Brain microvascular endothelial cell (primary cell): ENCODE results near the gene ALS2CL.

Source experiments
- DNase-seq: peaks from one replicate; pipeline ENCODE4 v3.0.0-alpha.2; 2020
- H3K27ac ChIP-seq: fragments of 250-450 bp; sonication (Bioruptor Pico); 2 replicates; pipeline ENCODE4 v1.5.1; 2020; ENCODE audit warnings: mild to moderate bottlenecking, moderate library complexity
- H3K27me3 ChIP-seq: fragments of 250-450 bp; sonication (Bioruptor Pico); replicated peaks from 2 replicates; pipeline ENCODE4 v1.5.1; 2020; ENCODE audit warnings: mild to moderate bottlenecking
- H3K36me3 ChIP-seq: fragments of 250-450 bp; sonication (Bioruptor Pico); replicated peaks from 2 replicates; pipeline ENCODE4 v1.5.1; 2020; ENCODE audit warnings: mild to moderate bottlenecking
- H3K4me3 ChIP-seq: 2 replicates; pipeline ENCODE4 v1.5.1; 2011; ENCODE audit warnings: low read depth, mild to moderate bottlenecking, control low read depth, low read length, moderate library complexity
- in situ Hi-C: cut with HindIII; loops from 2 replicates; pipeline ENCODE4 v1.10.0; 2017; ENCODE audit warnings: low sequenced_read_pairs, low pct_ligation_motif_present
- TF ChIP-seq, protein P1 (sequence below): IDR thresholded peaks from 2 replicates; pipeline ENCODE4 v1.5.1; 2011; ENCODE audit warnings: low read depth, mild to moderate bottlenecking, moderate library complexity, low read length, control low read depth, inconsistent platforms; ENCODE audit errors: missing control alignments

ALS2CL gene

DNA sequence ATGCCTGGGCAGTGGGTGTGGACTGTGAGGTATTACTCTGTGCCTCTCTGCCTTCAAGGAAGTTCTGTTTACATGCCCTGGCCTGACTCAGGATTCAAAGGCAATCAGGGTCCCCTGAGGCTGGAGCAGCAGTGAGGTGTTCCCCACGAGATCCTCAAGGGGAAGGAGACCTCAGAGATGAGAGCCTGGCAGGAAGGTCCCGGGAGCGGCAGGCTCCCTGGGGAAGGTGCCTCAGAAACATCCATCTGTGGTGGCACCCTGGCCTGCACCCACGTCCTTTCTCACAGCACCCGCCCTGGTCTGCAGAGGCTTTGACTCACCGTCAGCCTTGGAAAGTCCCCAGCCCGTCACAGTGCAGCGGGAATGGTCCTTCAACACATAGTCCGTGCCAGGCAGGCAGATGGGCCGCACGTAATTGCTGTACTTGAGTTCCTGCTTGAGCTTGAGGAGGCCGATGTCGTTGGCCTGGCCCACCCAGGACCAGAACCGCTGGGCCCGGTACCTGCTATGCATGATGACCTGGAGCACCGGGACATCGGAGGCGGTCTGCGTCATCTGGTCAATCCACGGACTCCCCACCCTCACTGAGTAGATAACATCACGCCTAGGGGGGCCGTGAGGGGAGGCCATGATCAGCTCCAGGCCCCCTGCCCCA is 20.5 kb upstream of the ALS2CL start:
- in situ Hi-C loops: no loop called here
- no peak overlapping the region for H3K4me3 ChIP-seq
- H3K27ac ChIP-seq: no peak overlapping the region
- TF ChIP-seq, protein P1, sequence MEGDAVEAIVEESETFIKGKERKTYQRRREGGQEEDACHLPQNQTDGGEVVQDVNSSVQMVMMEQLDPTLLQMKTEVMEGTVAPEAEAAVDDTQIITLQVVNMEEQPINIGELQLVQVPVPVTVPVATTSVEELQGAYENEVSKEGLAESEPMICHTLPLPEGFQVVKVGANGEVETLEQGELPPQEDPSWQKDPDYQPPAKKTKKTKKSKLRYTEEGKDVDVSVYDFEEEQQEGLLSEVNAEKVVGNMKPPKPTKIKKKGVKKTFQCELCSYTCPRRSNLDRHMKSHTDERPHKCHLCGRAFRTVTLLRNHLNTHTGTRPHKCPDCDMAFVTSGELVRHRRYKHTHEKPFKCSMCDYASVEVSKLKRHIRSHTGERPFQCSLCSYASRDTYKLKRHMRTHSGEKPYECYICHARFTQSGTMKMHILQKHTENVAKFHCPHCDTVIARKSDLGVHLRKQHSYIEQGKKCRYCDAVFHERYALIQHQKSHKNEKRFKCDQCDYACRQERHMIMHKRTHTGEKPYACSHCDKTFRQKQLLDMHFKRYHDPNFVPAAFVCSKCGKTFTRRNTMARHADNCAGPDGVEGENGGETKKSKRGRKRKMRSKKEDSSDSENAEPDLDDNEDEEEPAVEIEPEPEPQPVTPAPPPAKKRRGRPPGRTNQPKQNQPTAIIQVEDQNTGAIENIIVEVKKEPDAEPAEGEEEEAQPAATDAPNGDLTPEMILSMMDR: no peak
- no peaks in the 10 kb centered on the region for H3K36me3 ChIP-seq
- DNase-seq: no peak
- H3K27me3 ChIP-seq: peaks cover 3% of the 10 kb centered on the region

DNA sequence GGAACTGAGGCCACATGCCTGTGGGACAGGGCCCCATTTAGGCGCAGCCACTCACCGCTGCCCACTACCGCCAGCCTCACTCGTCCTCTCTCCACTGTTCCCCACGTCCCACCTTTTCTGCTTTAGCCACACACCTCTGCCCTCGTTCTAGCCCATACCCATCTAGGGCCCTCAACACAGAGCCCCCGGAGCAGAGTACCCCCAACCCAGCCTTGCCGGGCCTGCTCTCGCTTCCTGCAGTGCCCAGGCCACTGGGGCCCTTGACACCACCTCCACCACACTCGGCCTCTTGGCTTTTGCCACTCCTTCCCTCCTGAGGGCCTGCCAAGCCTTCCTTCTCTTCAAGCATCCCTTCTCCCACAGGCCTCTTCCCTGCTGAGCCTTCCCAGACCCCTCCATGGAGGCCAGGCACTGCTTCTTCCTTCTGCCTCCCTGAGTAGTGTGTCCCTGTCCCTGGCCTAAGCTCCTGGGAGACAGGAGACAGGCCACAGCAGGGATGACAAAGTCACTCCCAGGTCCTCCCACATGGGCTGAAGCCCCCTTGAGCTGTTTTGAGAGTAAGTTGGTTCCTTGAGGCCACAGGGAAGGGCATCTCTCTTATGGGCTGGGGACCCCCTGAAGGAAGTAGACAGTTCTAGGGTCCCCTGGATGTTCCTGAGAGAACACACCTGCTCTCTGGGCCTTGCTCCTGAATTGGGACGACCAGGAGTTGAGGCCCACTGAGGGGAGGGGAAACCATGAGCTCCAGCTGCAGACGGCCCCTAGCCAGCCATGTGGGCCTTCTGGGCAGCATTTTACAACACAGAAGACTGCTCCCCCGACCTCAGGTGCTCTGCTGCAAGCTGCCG is 19.8 kb upstream of the ALS2CL start:
- no peak overlapping the region for H3K27ac ChIP-seq
- H3K36me3 ChIP-seq: no peaks in the 10 kb centered on the region
- TF ChIP-seq, protein P1: no peak
- no peak for DNase-seq
- in situ Hi-C loops: no loop called here
- peaks cover 3% of the 10 kb centered on the region for H3K27me3 ChIP-seq
- H3K4me3 ChIP-seq: no peak overlapping the region

DNA sequence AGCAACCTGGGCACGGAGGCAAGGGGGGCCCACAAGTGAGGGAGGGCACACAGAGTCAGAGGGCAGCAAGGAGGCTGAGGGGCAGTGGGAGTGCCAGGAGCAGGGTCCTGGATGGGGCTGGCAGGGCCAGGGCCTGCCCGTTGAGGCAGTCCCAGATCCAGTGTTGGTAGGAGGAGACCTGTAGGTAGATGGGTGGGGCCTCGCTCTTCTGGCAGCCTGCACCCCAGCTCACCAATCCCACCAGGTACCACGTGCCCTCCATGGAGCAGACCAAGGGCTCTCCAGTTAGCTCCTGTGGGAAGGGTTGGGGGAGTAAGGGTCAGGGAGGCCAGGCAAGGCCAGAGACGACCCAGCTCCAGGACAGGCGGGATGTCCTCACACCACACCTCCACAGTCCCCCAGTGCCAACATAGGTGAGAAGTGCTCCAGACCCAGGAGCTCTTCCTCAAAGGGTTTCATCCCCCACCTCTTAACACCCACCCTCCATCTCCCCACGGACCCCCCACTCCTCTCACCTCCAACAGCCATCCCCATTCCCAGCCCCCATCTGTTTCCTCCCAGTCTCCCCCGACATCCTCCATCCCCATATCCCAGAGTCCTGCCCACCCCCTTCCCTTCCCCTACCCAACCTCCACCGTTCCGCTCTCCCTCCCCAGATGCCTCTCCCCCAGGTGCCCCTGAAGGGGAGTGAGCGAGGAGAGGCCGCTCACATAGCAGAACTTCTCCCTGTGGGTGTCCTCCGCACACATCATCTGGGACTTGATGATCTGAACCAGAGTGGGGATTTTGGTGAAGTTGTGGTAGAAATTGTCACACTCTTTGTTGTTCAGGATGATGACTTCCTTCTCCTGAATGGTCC is 18.9 kb upstream of the ALS2CL start:
- TF ChIP-seq, protein P1: no peak
- Histone ChIP-seq H3K36me3 (no peaks in the 10 kb centered on the region), H3K4me3 (no peak overlapping the region), H3K27ac (no peak overlapping the region), H3K27me3 (peaks cover 3% of the 10 kb centered on the region)
- in situ Hi-C loops: no loop called here
- DNase-seq: no peak

DNA sequence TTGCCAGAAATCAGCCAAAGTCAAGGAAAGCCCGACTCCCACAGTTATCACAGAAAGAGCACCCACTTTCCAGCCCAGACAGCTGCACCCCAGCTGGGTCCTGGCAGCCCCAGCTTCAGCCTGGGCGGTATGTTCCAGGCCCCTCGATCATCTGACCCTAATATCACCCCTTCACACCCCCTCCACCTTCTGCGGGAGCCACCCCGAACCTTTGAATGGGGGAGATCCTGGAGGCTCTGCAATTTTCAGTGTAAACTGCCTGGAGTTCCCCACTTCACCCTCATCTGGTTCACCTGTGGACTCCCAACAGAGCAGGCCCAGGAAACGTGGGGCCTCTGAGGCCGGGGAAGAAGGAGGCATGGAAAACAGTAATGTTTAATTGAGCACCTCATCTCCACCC is 18.3 kb upstream of the ALS2CL start:
- no peak for DNase-seq
- no peak overlapping the region for H3K4me3 ChIP-seq
- peaks cover 3% of the 10 kb centered on the region for H3K27me3 ChIP-seq
- no peak overlapping the region for H3K27ac ChIP-seq
- no peaks in the 10 kb centered on the region for H3K36me3 ChIP-seq
- in situ Hi-C loops: no loop called here
- TF ChIP-seq, protein P1: no peak

DNA sequence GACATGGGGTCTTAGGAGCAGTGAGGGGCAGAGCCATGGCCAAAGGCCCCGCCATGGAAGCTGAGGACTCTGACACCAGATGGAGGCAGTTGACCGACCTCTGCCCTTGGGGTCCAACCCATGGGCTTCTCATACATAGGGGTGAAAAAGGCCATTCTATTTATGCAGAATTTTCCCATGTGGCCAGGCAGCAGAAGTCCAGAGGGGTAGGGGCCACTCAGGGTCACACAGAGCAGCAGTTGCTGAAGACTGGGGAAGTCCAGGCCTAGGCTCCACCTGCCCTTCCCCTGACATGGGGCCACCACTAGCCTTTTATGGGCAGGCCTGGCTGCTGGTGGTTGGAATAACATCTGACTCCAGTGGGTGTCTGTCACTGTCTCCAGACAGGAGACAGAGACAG is 17.8 kb upstream of the ALS2CL start:
- TF ChIP-seq, protein P1: no peak
- DNase-seq: no peak
- Histone ChIP-seq H3K4me3 (no peak overlapping the region), H3K27me3 (peaks cover 3% of the 10 kb centered on the region), H3K36me3 (no peaks in the 10 kb centered on the region), H3K27ac (no peak overlapping the region)
- in situ Hi-C loops: no loop called here
